SW480 (cell line): ENCODE measurements around the gene MATR3.
"Not testable (repeated sequence)": the region's sequence is repeated elsewhere in the genome, so short reads cannot be mapped to it uniquely, and the experiment has no call there.

ENCODE experiments used
- DNase-seq: peaks from one replicate; pipeline ENCODE4 v3.0.0-alpha.2; 2016; ENCODE audit warnings: low spot score

Gene MATR3

GRCh38 chr5:139297439-139298133 is 4.0 kb downstream of the MATR3 start:
- no peak for DNase-seq

DNA sequence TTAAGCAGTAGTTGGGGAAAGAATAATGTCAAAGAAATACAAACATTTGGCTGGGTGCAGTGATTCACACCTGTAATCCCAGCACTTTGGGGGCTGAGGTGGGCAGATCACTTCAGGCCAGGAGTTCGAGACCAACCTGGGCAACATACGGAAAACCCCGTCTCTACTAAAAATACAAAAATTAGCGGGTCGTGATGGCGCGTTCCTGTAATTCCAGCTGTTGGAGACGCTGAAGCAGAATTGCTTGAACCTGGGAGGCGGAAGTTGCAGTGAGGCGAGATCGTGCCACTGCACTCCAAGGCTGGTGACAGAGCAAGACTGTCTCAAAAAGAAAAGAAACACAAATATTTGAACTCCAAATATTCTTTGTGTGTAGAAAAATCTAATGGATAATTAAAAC is 4.7 kb downstream of the MATR3 start:
- no peak for DNase-seq

DNA sequence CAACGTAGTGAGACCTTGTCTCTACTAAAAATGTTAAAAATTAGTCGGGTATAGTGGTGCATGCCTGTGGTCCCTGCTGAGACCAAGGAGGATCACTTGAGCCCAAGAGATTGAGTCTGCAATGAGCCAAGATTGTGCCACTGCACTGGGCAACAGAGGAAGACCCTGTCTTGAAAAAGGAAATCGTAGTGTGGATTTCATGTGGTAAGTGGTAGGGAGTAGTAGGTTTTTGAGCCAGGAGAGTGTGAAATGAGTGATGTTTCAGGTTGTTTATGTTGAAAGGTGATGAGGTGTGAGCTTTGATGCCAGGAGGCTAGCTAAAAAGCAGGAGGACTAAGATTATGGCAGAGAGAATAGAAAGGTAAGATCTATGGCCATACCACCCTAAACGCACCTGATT is 5.9 kb downstream of the MATR3 start:
- DNase-seq: no peak

DNA sequence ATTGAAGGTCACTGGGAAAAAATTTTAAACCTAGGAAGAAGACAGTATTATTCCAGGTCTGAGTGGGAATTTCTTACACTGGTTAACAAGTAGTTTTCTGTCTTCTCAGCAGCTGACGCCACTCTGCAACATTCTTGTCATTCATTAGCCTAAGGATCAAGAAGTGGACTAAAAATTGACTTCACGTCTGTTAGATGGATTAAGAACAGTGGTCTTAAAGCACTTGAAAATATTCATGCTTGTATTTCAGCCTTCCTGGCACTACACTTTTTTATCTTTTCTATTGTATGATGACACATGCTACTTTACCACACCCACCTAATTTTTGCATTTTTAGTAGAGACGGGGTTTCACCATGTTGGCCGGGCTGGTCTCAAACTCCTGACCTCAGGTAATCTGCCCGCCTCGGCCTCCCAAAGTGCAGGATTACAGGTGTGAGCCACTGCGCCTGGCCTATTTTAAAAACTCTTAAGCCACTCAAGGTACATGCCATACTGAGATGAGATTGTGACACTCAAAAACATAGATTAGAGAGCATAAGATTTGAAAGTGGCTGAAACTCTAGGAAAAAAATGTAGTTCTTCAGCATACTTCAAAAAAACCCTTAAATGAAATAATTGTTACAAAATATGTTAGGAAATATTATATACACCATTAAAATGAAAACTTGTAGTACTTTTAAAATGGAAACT is 8.4 kb downstream of the MATR3 start:
- DNase-seq: no peak

GRCh38 chr5:139304391-139305324 is 11.1 kb downstream of the MATR3 start:
- no peak for DNase-seq

- no peak for DNase-seq
Measured at GRCh38 chr5:139306197-139306596, 12.7 kb downstream of the MATR3 start.

DNA sequence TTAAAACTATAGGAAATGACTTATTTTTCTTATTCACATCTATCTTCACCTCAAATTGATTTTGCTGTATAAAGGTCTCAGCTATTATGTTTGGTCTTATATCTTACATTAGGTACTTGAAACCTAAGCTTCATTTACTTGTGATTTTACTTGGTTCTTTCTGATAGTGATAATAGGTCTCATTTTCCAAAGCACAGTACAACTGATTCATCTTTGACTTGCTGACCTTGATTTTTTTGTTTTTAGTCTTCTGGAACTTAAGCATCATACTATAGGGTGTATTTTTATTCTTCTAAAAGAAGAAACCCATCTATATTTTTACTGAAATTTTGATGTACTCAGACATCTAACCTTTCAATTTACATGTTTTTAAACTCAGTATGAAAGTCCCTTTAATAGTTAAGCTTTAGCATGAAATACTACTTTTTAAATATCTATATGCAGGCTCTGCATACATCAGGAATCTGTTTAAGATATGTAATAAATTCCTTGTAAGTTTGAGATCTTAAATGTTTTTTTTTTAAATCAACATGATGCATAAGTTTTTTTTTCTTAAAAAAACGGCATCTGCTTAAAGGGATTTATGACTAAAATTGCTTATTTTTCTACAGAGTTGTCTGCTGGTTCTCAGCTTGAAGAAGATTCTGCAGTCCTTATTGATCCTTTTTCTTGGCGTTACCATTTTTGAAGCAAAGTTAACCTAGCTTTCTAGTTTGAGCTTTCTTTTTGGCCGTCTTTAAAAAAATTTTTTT is 13.3 kb downstream of the MATR3 start:
- DNase-seq: no peak

- DNase-seq: no peak
Measured at GRCh38 chr5:139308797-139309196, 15.3 kb downstream of the MATR3 start.

DNA sequence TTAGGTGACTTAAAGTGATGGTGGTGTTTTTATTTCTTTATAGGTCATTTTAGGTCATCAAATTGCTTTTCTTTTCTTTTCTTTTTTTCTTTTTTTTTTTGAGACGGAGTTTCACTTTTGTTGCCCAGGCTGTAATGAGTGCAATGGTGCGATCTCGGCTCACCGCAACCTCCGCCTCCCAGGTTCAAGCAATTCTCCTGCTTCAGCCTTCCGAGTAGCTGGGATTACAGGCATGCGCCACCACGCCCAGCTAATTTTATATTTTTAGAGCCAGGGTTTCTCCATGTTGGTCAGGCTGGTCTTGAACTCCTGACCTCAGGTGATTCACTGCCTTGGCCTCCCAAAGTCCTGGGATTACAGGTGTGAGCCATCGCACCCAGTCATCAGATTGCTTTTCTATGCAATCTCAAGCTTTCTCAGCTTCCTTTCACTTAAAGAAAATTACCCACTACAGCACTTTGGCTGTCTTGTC is 17.2 kb downstream of the MATR3 start:
- not testable (repeated sequence) for DNase-seq

GRCh38 chr5:139312075-139312474 is 18.5 kb downstream of the MATR3 start:
- DNase-seq: no peak

- no peak for DNase-seq
Measured at GRCh38 chr5:139314276-139314675, 20.7 kb downstream of the MATR3 start.

- no peak for DNase-seq
Measured at GRCh38 chr5:139315056-139315615, 21.6 kb downstream of the MATR3 start.

DNA sequence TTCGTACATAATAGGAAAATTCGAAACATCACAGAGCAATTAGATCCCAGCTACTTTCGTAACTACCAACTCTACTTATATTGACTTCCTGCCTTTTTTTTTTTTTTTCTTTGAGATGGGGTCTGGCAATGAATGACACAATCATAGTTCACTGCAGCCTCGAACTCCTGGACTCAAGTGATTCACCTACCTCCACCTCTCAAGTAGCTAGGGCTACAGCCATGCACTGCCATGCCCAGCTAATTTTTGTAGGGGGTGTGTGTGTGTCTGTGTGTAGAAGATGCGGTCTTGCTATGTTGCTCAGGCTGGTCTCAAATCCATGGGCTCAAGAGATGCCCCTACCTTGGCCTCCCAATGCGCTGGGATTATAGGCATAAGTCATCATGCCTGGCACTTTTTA is 42.3 kb downstream of the MATR3 start:
- no peak for DNase-seq

DNA sequence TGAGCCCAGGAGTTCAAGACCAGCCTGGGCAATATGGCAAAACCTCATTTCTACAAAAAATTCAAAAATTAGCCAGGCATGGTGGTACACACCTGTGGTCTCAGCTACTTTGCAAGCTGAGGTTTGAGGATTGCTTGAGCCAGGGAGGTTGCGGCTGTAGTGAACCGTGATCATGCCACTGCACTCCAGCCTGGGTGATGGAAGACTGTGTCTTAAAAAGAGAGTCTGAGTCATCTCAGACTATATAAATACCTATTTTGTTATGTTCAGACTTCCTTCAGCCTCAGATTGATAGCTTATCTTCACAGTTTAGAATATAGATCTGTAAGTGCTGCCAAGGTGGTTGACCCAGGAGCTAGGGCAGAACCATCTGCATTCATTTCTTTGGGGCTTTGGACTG is 46.5 kb downstream of the MATR3 start:
- no peak for DNase-seq

DNA sequence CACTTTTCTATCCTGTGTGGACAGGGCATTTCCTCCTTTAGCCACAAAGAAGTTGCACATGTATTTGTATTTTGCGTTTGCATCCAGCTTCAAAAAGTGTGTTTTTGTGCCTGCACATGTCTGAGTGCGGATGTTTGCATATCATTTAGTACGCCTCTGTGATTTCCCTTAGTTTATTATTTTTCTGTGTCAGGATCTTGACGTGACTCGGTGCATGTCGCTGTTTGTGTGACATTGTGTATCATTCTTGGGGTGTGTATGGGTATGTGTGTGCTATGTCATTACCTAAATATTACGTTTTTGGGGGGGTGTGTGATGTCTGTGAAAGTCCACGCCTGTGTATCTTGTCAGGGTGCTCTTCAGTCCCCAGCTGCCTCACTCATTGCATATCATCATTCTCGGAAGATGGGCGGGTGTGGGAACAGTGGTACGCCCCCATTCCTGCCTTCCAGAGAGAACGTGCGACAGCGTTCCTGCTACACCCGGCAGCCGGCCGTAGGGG is 47.7 kb downstream of the MATR3 start:
- DNase-seq: no peak

- DNase-seq: peak; percentile 99
Measured at GRCh38 chr5:139341689-139342422, 48.3 kb downstream of the MATR3 start, which contains the start of gene PAIP2. PAIP2 (plus strand) TSS chr5:139341854; CDS start chr5:139363785, 21,931 bp downstream.

- DNase-seq: no peak
Measured at GRCh38 chr5:139342423-139342723, 48.8 kb downstream of the MATR3 start.

- DNase-seq: no peak
Measured at GRCh38 chr5:139343476-139343875, 49.9 kb downstream of the MATR3 start.

GRCh38 chr5:139344177-139344576 is 50.6 kb downstream of the MATR3 start:
- DNase-seq: no peak

- not testable (repeated sequence) for DNase-seq
Measured at GRCh38 chr5:139345442-139345841, 51.9 kb downstream of the MATR3 start.

- not testable (repeated sequence) for DNase-seq
Measured at GRCh38 chr5:139347863-139348262, 54.3 kb downstream of the MATR3 start.
